Testis (tissue), 2 donors: ENCODE results near the gene TTLL11.

Experiments
- POLR2A ChIP-seq: fragments of 450-650 bp; IDR thresholded peaks from one replicate; pipeline ENCODE4 v1.6.1; 2017; ENCODE audit warnings: antibody characterized with exemption, mild to moderate bottlenecking, moderate library complexity
- TF ChIP-seq, protein P1 (sequence below), 3 experiments: fragments of 450-650 bp in 2 of 3; fragments of 200-600 bp in 1 of 3; sonication (generic) in 1 of 3; IDR thresholded peaks; one replicate each; pipeline ENCODE4 v1.5.1; 2016 to 2019; ENCODE audit warnings: antibody characterized with exemption in 3 of 3, mild to moderate bottlenecking in 2 of 3, moderate library complexity in 1 of 3

DNA sequence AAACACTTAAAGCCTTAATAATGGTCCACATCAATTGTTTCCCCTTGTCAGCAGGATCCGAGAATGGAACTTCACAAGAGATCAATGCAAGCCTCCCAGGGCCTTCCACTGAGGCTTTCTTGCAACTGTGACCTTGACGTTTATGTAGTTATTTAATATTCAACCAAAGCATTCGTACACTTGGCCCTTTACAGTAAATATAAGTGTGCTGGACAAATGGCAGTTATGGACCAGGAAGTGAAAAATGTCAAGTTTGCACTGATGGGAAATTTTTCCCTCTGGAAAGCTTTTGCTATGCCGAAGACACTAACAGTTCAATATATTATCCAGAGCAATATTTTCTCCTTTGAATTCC is 101.8 kb downstream of the TTLL11 start:
- TF ChIP-seq POLR2A: no peak
- TF ChIP-seq, protein P1, sequence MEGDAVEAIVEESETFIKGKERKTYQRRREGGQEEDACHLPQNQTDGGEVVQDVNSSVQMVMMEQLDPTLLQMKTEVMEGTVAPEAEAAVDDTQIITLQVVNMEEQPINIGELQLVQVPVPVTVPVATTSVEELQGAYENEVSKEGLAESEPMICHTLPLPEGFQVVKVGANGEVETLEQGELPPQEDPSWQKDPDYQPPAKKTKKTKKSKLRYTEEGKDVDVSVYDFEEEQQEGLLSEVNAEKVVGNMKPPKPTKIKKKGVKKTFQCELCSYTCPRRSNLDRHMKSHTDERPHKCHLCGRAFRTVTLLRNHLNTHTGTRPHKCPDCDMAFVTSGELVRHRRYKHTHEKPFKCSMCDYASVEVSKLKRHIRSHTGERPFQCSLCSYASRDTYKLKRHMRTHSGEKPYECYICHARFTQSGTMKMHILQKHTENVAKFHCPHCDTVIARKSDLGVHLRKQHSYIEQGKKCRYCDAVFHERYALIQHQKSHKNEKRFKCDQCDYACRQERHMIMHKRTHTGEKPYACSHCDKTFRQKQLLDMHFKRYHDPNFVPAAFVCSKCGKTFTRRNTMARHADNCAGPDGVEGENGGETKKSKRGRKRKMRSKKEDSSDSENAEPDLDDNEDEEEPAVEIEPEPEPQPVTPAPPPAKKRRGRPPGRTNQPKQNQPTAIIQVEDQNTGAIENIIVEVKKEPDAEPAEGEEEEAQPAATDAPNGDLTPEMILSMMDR (IDR thresholded peaks at IDR 0.05): no peak
